T-helper 17 cell (primary cell): Measurements from ENCODE around the gene PRKG1. TPM values are rescaled to one million over a fixed set of nuclear protein-coding genes. Genes with fewer than 3 reads are reported as not detected.

ENCODE experiments used
- ATAC-seq: fragments of 150-1000 bp; cut with Tn5 transposase; 2 replicates; pipeline ENCODE4 v1.10.0; 2021; ENCODE audit warnings: mild to moderate bottlenecking, moderate library complexity
- DNase-seq, 3 donors: peaks; one replicate each; pipeline versions ENCODE4 v3.0.0 to v3.0.0-alpha.2; 2020 to 2021
- H3K9me3 ChIP-seq: one replicate; pipeline ENCODE4 v1.7.0; 2013; ENCODE audit warnings: low read length, mild to moderate bottlenecking; ENCODE audit not compliant: control insufficient read depth, poor library complexity, severe bottlenecking
- H3K27ac Mint-ChIP-seq: one replicate; pipeline ENCODE4 v1.8.0; 2022; ENCODE audit warnings: mild to moderate bottlenecking, moderate library complexity, mixed read lengths
- H3K27me3 Mint-ChIP-seq: one replicate; pipeline ENCODE4 v1.8.0; 2022; ENCODE audit warnings: mixed read lengths
- H3K36me3 Mint-ChIP-seq: one replicate; pipeline ENCODE4 v1.8.0; 2022; ENCODE audit warnings: low read depth, mixed read lengths
- H3K4me1 Mint-ChIP-seq: one replicate; pipeline ENCODE4 v1.8.0; 2022; ENCODE audit warnings: mild to moderate bottlenecking, mixed read lengths
- H3K4me3 Mint-ChIP-seq: one replicate; pipeline ENCODE4 v1.8.0; 2022; ENCODE audit warnings: mild to moderate bottlenecking, moderate library complexity, mixed read lengths
- total RNA-seq, 4 donors: library from RNA in 2 of 4; stranded (reverse) in 2 of 4; gene quantifications; one replicate each; pipeline ENCODE4 v1.2.3 and lab custom pipeline; 2022 to 2026

The PRKG1 gene
- total RNA-seq, 2 donors from 2014 or later: 0.27 to 4.1 TPM

DNA sequence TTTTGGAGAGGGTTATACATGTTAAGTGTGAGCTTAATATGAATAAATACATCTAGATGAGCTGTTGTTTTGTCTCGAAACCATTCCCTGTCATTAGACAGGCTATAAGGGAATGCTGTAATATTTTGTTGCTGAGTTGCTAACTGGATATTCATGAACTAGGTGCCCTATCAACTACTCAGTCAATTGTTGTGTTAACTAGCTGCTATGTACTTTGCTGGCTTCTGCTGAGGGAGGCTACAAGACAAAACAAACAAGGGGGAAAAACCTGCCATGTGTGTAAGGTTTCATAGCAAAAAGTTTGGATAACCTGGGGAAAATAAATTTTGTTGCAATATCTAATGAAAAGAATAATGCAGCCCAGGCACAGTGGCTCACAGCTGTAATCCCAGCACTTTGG, 514.7 kb downstream of the PRKG1 start:
- Mint-ChIP-seq H3K4me3 (no peak overlapping the region), H3K27ac (no peak overlapping the region), H3K27me3 (no peaks in the 10 kb centered on the region), H3K4me1 (no peaks in the 10 kb centered on the region), H3K36me3 (no peaks in the 10 kb centered on the region)
- H3K9me3 ChIP-seq: no peaks in the 10 kb centered on the region
- no peak for DNase-seq
- ATAC-seq: no peak

GRCh38 chr10:51590818-51591217, 516.5 kb downstream of the PRKG1 start:
- Mint-ChIP-seq H3K4me3 (no peak overlapping the region), H3K36me3 (no peaks in the 10 kb centered on the region), H3K27ac (no peak overlapping the region), H3K4me1 (no peaks in the 10 kb centered on the region), H3K27me3 (no peaks in the 10 kb centered on the region)
- DNase-seq (no peak), ATAC-seq (no peak)
- H3K9me3 ChIP-seq: no peaks in the 10 kb centered on the region

DNA sequence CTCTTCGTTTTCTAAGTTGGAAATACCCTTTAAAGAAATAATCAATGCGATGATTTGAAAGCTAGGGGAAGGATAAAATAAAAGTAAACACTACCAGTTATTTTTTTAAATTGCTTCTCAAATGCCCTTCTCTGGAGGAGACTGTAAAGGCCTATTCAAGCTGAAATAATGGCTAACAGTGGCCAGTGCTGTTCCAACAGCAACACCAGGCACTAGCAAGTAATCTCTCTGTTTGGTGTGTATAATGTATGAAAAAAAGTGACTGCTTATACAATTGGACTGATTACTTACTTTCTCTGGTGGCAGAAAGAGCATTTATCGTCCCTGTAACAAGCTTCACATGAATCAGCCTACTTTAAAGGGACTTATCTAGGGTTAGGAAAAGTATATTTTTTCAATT, 522.4 kb downstream of the PRKG1 start:
- no peak overlapping the region for H3K4me3 Mint-ChIP-seq
- H3K4me1 Mint-ChIP-seq: no peaks in the 10 kb centered on the region
- ATAC-seq (no peak), DNase-seq (no peak)
- no peaks in the 10 kb centered on the region for H3K27me3 Mint-ChIP-seq
- no peak overlapping the region for H3K27ac Mint-ChIP-seq
- no peaks in the 10 kb centered on the region for H3K36me3 Mint-ChIP-seq
- no peaks in the 10 kb centered on the region for H3K9me3 ChIP-seq

- H3K27me3 Mint-ChIP-seq: peaks cover 7% of the 10 kb centered on the region
- ATAC-seq (no peak), DNase-seq (no peak)
- no peak overlapping the region for H3K27ac Mint-ChIP-seq
- H3K36me3 Mint-ChIP-seq: no peaks in the 10 kb centered on the region
- H3K4me3 Mint-ChIP-seq: no peak overlapping the region
- no peaks in the 10 kb centered on the region for H3K4me1 Mint-ChIP-seq
- no peaks in the 10 kb centered on the region for H3K9me3 ChIP-seq
Measured at GRCh38 chr10:51599647-51600046, 525.4 kb downstream of the PRKG1 start.

DNA sequence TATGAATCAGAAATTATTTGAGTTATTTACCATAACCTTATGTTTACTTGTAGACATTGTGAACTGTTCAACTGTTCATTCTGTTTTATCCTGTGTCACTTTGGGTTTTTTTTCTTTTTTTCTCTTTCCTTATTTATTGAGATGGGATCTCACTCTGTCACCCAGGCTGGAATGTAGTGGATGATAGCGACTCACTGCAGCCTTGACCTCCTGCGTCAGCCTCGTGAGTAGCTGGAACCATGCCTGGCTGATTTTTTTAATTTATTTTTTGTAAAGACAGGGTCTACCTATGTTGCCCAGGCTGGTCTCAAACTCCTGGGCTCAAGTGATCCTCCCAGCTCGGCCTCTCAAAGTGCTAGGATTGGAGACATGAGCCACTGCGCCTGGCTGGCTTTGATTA, 528.0 kb downstream of the PRKG1 start:
- Mint-ChIP-seq H3K27ac (no peak overlapping the region), H3K4me3 (no peak overlapping the region), H3K36me3 (no peaks in the 10 kb centered on the region), H3K4me1 (no peaks in the 10 kb centered on the region), H3K27me3 (peaks cover 7% of the 10 kb centered on the region)
- DNase-seq (no peak), ATAC-seq (no peak)
- no peaks in the 10 kb centered on the region for H3K9me3 ChIP-seq

GRCh38 chr10:51604579-51604978, 530.3 kb downstream of the PRKG1 start:
- Mint-ChIP-seq H3K4me3 (no peak overlapping the region), H3K4me1 (no peaks in the 10 kb centered on the region), H3K27me3 (peaks cover 7% of the 10 kb centered on the region), H3K36me3 (no peaks in the 10 kb centered on the region), H3K27ac (no peak overlapping the region)
- no peaks in the 10 kb centered on the region for H3K9me3 ChIP-seq
- ATAC-seq (no peak), DNase-seq (no peak)

DNA sequence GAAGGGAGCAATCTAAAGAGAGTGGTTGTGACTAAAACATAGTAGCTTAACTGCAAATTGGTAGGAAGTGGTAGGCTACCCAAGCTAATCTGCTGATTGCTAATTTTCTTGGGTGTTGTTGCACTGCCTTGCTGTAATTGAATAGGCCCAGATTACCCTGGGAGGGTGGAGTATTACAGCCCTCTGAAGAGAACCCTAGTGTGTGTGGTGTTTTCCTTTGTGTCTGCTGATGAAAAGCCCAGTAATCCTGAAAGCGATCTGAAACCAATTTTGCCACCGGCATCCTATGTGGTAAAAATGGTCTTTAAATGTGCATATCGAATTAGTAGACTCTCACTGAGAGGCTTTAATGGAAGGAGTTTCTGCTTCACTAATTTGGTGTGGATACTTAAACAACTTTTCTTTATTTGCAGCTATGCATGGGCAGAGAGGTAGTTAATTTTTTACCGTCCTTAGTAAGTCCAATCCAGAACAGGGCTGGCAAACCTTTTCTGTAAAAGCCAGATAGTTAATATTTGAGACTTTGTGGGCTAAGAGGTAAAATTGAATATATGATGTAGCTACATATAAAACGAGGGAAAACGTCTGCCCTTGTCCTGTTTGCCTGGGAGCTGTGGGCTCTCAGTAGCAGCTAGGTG, 532.7 kb downstream of the PRKG1 start:
- ATAC-seq (no peak), DNase-seq (no peak)
- Mint-ChIP-seq H3K4me1 (no peaks in the 10 kb centered on the region), H3K36me3 (no peaks in the 10 kb centered on the region), H3K4me3 (no peak overlapping the region), H3K27me3 (peaks cover 7% of the 10 kb centered on the region), H3K27ac (no peak overlapping the region)
- H3K9me3 ChIP-seq: no peaks in the 10 kb centered on the region

- Mint-ChIP-seq H3K27ac (no peak overlapping the region), H3K36me3 (no peaks in the 10 kb centered on the region), H3K27me3 (peaks cover 7% of the 10 kb centered on the region), H3K4me3 (no peak overlapping the region), H3K4me1 (no peaks in the 10 kb centered on the region)
- DNase-seq (no peak), ATAC-seq (no peak)
- no peaks in the 10 kb centered on the region for H3K9me3 ChIP-seq
Measured at GRCh38 chr10:51607463-51607835, 533.2 kb downstream of the PRKG1 start.

- Mint-ChIP-seq H3K36me3 (no peaks in the 10 kb centered on the region), H3K4me3 (no peak overlapping the region), H3K27me3 (peaks cover 4% of the 10 kb centered on the region), H3K27ac (no peak overlapping the region), H3K4me1 (no peaks in the 10 kb centered on the region)
- H3K9me3 ChIP-seq: no peaks in the 10 kb centered on the region
- no peak for DNase-seq
- no peak for ATAC-seq
Measured at GRCh38 chr10:51608211-51608610, 533.9 kb downstream of the PRKG1 start.

GRCh38 chr10:51615764-51616298, 541.5 kb downstream of the PRKG1 start:
- DNase-seq (no peak), ATAC-seq (no peak)
- Mint-ChIP-seq H3K27ac (no peak overlapping the region), H3K27me3 (peaks cover 5% of the 10 kb centered on the region), H3K36me3 (no peaks in the 10 kb centered on the region), H3K4me3 (no peak overlapping the region), H3K4me1 (no peaks in the 10 kb centered on the region)
- H3K9me3 ChIP-seq: no peaks in the 10 kb centered on the region

DNA sequence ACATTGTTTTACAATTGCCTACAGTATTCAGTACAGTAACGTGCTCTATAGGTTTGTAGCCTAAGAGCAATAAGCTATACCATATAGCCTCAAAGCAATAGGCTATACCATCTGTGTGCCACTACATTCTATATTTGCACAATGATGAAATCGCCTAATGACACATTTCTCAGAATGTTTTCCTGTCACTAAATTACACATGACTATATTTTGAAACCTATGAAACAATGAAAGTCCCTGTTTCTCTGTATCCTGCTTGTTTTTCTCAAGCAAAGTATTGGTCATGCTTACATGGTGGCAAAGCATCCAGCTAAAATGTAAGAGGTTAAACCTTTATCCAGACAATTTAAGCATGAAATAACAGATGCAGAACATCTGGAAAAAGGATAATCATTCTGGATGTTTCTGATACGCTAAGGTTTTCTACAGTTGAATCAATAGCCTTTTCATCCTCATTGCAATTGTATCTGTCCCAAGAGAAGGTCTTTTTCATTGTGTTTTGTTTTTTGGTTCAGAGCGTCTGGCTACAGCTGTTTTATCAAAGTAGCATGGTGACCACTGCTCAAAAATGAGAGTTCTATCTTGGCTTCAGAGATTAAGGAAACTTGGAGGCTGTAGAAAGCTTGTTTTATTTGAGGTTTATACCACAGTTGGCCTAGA, 543.4 kb downstream of the PRKG1 start:
- H3K9me3 ChIP-seq: no peaks in the 10 kb centered on the region
- ATAC-seq (no peak), DNase-seq (no peak)
- no peak overlapping the region for H3K27ac Mint-ChIP-seq
- H3K4me3 Mint-ChIP-seq: no peak overlapping the region
- H3K36me3 Mint-ChIP-seq: no peaks in the 10 kb centered on the region
- no peaks in the 10 kb centered on the region for H3K4me1 Mint-ChIP-seq
- peaks cover 9% of the 10 kb centered on the region for H3K27me3 Mint-ChIP-seq

DNA sequence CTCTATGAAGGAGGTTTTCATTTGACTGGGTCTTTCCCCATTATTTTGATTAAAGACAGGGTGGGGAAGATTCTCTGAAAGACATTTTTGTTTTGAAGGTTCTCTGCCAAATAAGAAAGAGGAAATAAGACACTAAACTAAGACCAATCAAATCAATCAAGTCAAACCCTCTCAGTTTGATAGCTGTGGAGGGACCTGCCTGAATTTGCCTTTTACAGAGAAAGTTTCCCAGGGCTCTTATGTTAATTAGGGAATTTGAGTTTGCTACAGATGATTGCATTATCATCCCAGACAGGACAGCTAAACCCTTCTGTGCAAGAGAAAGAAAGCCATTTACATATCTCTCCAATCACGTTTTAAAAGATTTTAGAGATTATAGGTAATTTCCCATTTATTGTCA, 545.1 kb downstream of the PRKG1 start:
- Mint-ChIP-seq H3K36me3 (no peaks in the 10 kb centered on the region), H3K27me3 (peaks cover 9% of the 10 kb centered on the region), H3K4me3 (no peak overlapping the region), H3K27ac (no peak overlapping the region), H3K4me1 (no peaks in the 10 kb centered on the region)
- ATAC-seq: no peak
- no peak for DNase-seq
- H3K9me3 ChIP-seq: no peaks in the 10 kb centered on the region

GRCh38 chr10:51620131-51620530, 545.8 kb downstream of the PRKG1 start:
- Mint-ChIP-seq H3K27ac (no peak overlapping the region), H3K36me3 (no peaks in the 10 kb centered on the region), H3K27me3 (peaks cover 16% of the 10 kb centered on the region), H3K4me3 (no peak overlapping the region), H3K4me1 (no peaks in the 10 kb centered on the region)
- ATAC-seq: no peak
- no peak for DNase-seq
- H3K9me3 ChIP-seq: no peaks in the 10 kb centered on the region

DNA sequence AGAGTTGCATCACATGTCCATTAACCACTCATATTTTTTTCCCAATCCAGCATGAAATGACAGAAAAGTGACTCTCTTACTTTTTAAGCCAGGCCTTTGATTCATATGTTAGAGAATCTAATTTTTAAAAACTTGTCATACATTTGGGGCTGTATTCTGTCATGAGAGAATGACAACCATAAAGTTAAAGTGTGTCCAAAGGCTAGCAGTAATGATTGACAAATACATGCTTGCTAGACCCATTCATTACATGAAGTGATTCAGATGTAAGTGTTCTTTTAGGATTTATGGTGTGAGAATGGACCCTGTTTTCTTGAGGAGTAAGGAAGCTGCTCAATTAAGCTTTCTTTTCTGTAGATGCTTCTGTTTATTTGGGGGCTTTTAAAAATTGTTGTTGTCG, 549.7 kb downstream of the PRKG1 start:
- H3K4me3 Mint-ChIP-seq: no peak overlapping the region
- ATAC-seq (no peak), DNase-seq (no peak)
- H3K27ac Mint-ChIP-seq: no peak overlapping the region
- peaks cover 22% of the 10 kb centered on the region for H3K27me3 Mint-ChIP-seq
- H3K4me1 Mint-ChIP-seq: no peaks in the 10 kb centered on the region
- H3K36me3 Mint-ChIP-seq: no peaks in the 10 kb centered on the region
- no peaks in the 10 kb centered on the region for H3K9me3 ChIP-seq
